ENCODE data around the gene RASGEF1B. TPM values are rescaled to one million over a fixed set of nuclear protein-coding genes. Genes with fewer than 3 reads are reported as not detected.

The RASGEF1B gene
- total RNA-seq, 1 donor from 2014 or later: 10.2 TPM

DNA sequence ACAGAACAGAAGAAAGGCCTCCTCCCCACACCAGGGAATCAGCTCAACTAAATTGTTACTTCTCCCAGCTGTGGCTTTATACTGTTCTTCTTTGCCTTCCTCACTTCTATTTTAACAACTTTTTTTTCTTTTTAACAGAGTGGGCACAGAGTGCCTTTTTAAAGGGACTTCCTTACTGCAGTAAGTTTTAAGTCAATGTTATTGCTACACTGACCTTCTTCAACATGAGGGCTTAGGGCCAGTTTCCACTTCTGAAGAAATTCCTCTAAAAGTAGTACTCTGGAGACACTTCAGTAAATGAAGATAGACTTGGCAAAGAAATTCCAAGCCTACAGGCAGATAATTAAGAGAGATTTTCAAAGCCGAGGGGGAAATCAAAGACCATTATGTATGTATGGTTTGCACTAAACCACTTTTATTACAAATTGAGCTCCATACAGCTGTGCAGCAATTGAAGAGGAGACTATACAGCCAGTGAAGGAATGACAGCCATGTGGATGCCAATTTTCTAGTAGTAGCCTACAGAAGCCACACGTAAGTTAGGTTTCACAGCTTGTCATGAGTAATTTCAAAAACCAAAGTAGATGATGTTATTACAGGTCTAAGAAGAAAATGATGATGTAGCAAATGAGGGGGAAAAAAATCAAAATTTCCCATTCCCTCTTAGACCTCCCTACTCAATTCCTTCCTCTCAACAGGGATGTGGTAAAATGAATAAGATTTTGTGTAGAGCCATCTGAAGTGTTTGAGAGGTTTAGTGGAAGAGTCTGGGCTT, 36.9 kb upstream of the RASGEF1B start:
- Mint-ChIP-seq H3K9me3 (ENCODE audit: low read depth) (no peaks in the 10 kb centered on the region), H3K27ac (no peak overlapping the region), H3K4me3 (ENCODE audit: low read depth) (no peak overlapping the region), H3K27me3 (no peaks in the 10 kb centered on the region), H3K36me3 (ENCODE audit: insufficient read depth) (no peaks in the 10 kb centered on the region), H3K4me1 (ENCODE audit: low read depth) (no peaks in the 10 kb centered on the region)
- TF ChIP-seq, protein P1, sequence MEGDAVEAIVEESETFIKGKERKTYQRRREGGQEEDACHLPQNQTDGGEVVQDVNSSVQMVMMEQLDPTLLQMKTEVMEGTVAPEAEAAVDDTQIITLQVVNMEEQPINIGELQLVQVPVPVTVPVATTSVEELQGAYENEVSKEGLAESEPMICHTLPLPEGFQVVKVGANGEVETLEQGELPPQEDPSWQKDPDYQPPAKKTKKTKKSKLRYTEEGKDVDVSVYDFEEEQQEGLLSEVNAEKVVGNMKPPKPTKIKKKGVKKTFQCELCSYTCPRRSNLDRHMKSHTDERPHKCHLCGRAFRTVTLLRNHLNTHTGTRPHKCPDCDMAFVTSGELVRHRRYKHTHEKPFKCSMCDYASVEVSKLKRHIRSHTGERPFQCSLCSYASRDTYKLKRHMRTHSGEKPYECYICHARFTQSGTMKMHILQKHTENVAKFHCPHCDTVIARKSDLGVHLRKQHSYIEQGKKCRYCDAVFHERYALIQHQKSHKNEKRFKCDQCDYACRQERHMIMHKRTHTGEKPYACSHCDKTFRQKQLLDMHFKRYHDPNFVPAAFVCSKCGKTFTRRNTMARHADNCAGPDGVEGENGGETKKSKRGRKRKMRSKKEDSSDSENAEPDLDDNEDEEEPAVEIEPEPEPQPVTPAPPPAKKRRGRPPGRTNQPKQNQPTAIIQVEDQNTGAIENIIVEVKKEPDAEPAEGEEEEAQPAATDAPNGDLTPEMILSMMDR (IDR thresholded peaks at IDR 0.05; ENCODE audit: unreplicated experiment): no peak
- no peak for DNase-seq (ENCODE audit: low spot score, unreplicated experiment)

DNA sequence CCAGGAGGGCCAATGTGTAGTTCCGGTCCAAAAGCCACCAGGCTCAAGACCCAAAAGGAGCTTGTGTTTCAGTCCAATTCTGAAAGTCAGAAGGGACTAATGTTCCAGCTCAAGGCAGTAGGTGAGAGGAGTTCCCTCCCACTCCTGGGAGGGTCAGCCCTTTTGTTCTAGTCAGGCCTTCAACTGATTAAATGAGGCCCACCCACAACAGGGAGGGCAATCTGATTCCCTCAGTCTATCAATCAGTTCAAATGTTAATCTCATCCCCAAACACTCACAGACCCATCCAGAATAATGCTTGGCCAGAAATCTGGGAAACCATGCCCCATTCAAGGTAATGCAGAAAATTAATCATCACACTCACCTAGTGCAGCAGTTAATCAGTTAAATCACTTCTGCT, 35.8 kb upstream of the RASGEF1B start:
- Mint-ChIP-seq H3K4me1 (ENCODE audit: low read depth) (no peaks in the 10 kb centered on the region), H3K27me3 (peaks cover 1% of the 10 kb centered on the region), H3K4me3 (ENCODE audit: low read depth) (no peak overlapping the region), H3K36me3 (ENCODE audit: insufficient read depth) (no peaks in the 10 kb centered on the region), H3K27ac (no peak overlapping the region), H3K9me3 (ENCODE audit: low read depth) (no peaks in the 10 kb centered on the region)
- DNase-seq (ENCODE audit: low spot score, unreplicated experiment): no peak
- TF ChIP-seq, protein P1 (IDR thresholded peaks at IDR 0.05; ENCODE audit: unreplicated experiment): no peak

DNA sequence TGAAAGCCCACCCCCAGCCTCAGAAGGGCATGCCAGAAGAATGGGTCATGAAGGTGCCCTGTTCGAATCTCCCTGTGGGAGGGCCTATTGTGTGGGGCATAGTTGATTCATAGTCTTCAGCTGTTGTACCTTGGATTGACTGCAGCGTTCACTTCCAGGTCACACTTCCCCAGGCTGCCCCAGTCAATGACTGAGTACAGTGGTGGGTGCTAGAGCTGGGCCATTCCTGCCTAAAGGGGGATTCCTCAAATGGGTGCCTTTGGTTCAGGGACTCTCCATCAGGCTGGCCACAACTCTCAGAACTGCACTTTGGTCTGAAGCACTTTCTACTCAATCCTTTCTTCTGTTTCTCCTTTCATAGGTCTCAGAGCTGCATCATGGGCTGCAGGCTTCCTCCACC, 35.0 kb upstream of the RASGEF1B start:
- Mint-ChIP-seq H3K9me3 (ENCODE audit: low read depth) (no peaks in the 10 kb centered on the region), H3K36me3 (ENCODE audit: insufficient read depth) (no peaks in the 10 kb centered on the region), H3K27me3 (peaks cover 6% of the 10 kb centered on the region), H3K4me1 (ENCODE audit: low read depth) (no peaks in the 10 kb centered on the region), H3K27ac (no peak overlapping the region), H3K4me3 (ENCODE audit: low read depth) (no peak overlapping the region)
- TF ChIP-seq, protein P1 (IDR thresholded peaks at IDR 0.05; ENCODE audit: unreplicated experiment): no peak
- no peak for DNase-seq (ENCODE audit: low spot score, unreplicated experiment)

DNA sequence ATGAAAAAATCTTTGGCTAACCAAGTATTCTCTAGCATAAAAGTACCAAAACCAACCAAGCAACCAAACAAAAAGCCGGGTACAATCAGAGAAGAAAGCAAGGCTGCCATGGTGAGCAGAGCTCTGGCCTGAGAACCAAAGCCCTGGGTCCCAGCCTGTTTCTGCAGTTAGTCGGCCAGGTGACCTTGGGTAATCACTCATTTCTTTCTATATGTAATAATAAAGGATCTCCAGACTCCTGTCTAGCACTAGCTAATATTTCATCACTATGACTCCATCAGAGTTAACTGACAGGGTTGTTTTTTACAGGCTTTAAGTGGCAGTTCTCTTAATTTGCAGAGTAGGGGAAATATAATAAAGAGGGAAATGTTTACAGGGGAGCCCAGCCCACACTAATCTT, 34.0 kb upstream of the RASGEF1B start:
- Mint-ChIP-seq H3K27me3 (peaks cover 6% of the 10 kb centered on the region), H3K36me3 (ENCODE audit: insufficient read depth) (no peaks in the 10 kb centered on the region), H3K9me3 (ENCODE audit: low read depth) (no peaks in the 10 kb centered on the region), H3K4me1 (ENCODE audit: low read depth) (no peaks in the 10 kb centered on the region), H3K27ac (no peak overlapping the region), H3K4me3 (ENCODE audit: low read depth) (no peak overlapping the region)
- TF ChIP-seq, protein P1 (IDR thresholded peaks at IDR 0.05; ENCODE audit: unreplicated experiment): no peak
- DNase-seq (ENCODE audit: low spot score, unreplicated experiment): no peak

DNA sequence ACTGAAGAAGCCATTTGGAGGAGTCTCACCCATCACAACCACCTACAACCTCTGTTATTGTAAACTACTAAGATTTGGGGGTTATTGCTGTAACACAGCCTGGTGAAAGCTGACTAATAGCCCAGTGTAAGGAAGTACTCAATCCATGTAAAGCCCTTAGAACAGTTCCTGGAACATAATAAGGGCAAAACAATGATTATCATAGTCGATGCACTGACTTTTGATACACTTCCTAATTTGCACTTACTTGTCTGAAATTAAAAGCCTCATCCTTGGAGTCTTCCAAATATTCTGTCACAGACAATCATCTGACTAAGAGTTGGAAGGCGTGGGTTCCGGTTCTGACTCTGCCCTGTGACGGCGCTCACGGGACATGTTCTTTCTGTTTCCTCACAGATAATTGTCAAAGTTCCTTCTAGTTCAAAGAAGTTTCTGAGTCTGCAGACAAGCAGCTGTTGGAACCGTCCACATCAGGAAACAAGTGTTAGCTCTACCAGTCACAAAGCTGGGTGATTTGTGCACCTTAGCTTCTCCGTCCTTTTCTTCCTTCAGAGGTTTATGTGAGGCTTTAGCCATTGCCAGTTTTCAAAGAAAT, 33.4 kb upstream of the RASGEF1B start:
- Mint-ChIP-seq H3K36me3 (ENCODE audit: insufficient read depth) (no peaks in the 10 kb centered on the region), H3K27ac (no peak overlapping the region), H3K27me3 (peaks cover 6% of the 10 kb centered on the region), H3K4me3 (ENCODE audit: low read depth) (no peak overlapping the region), H3K4me1 (ENCODE audit: low read depth) (no peaks in the 10 kb centered on the region), H3K9me3 (ENCODE audit: low read depth) (no peaks in the 10 kb centered on the region)
- TF ChIP-seq, protein P1 (IDR thresholded peaks at IDR 0.05; ENCODE audit: unreplicated experiment): no peak
- DNase-seq (ENCODE audit: low spot score, unreplicated experiment): no peak
